Measurements from ENCODE around the gene MAPK1.

GRCh38 chr22:21762712-21763581, 104.5 kb downstream of the MAPK1 start:
- TF ChIP-seq EZH2 (IDR thresholded peaks at IDR 0.05; ENCODE audit: insufficient read depth, low read length): no peak
- no peak for TF ChIP-seq CTCF (IDR thresholded peaks at IDR 0.05; ENCODE audit: insufficient read depth, low read depth, low read length)
